MCF 10A (cell line): Measurements from ENCODE around the gene LIN28B. TPM values are rescaled to one million over a fixed set of nuclear protein-coding genes. Genes with fewer than 3 reads are reported as not detected.

Experiments used
- BruUV-seq: library from RNA; stranded (reverse); fragments of 400-500 nt; replicated peaks from 2 replicates; lab custom pipeline; 2021; lab: Mats Ljungman, UMichigan
- CTCF ChIA-PET: fragments of 300-600 bp; sonication (Branson Sonifier 250); formaldehyde crosslinking; extraction: SDS; loops from one replicate; lab custom pipeline; 2021; ENCODE audit warnings: antibody characterized with exemption, inconsistent platforms; lab: Yijun Ruan, JAX
- POLR2A ChIA-PET: fragments of 300-600, 350-650 bp; sonication (Branson Sonifier 250); formaldehyde crosslinking; extraction: SDS; loops from one replicate; lab custom pipeline; 2020; ENCODE audit warnings: antibody characterized with exemption, inconsistent platforms; lab: Yijun Ruan, JAX
- DNase-seq: peaks from one replicate; pipeline ENCODE4 v3.0.0-alpha.2; 2018; ENCODE audit not compliant: unreplicated experiment
- H3K27ac Mint-ChIP-seq: one replicate; pipeline ENCODE4 v1.8.0; 2022; ENCODE audit warnings: mild to moderate bottlenecking, low read depth, mixed read lengths; ENCODE audit not compliant: unreplicated experiment
- H3K27me3 Mint-ChIP-seq: one replicate; pipeline ENCODE4 v1.8.0; 2022; ENCODE audit warnings: mixed read lengths; ENCODE audit not compliant: insufficient read depth, unreplicated experiment
- H3K36me3 Mint-ChIP-seq: one replicate; pipeline ENCODE4 v1.8.0; 2022; ENCODE audit warnings: mild to moderate bottlenecking, moderate library complexity, mixed read lengths; ENCODE audit not compliant: insufficient read depth, unreplicated experiment
- H3K4me1 Mint-ChIP-seq: one replicate; pipeline ENCODE4 v1.8.0; 2022; ENCODE audit warnings: mixed read lengths; ENCODE audit not compliant: insufficient read depth, unreplicated experiment
- H3K4me3 Mint-ChIP-seq: one replicate; pipeline ENCODE4 v1.8.0; 2022; ENCODE audit warnings: mild to moderate bottlenecking, moderate library complexity, mixed read lengths; ENCODE audit not compliant: unreplicated experiment
- H3K9me3 Mint-ChIP-seq: one replicate; pipeline ENCODE4 v1.8.0; 2022; ENCODE audit warnings: mixed read lengths; ENCODE audit not compliant: unreplicated experiment
- intact Hi-C: fragments of 100-400 bp; cut with micrococcal nuclease; formaldehyde crosslinking; loops from 2 replicates; pipeline ENCODE4 v1.14.1; 2022
- total RNA-seq: library from RNA; stranded (reverse); gene quantifications from 2 replicates; pipeline ENCODE4 v1.2.3, GENCODE V29; 2022
- TF ChIP-seq, protein P1 (sequence below): fragments of 200-600 bp; IDR thresholded peaks from one replicate; pipeline ENCODE4 v1.8.0; 2022; ENCODE audit warnings: antibody characterized with exemption, mild to moderate bottlenecking; ENCODE audit not compliant: unreplicated experiment

LIN28B gene
- total RNA-seq, 1 experiment from 2014 or later, result not detected

DNA sequence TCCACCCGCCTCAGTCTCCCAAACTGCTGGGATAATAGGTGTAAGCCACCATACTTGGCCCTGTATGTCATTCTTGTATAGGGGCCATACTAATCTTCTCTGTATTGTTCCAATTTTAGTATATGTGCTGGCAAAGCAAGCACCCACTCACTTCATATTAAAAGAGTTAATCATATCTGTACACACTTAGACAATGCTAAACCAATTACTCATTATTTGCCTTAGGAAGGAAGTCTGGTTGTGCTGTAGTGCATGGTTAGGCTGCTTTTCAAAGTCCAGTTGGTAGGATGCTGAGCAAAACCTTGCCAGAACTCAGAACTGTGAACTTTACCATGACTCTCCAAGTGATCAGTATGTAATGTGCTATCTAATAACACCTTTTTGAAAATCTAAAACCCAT is 88.6 kb downstream of the LIN28B start:
- no peak overlapping the region for H3K27ac Mint-ChIP-seq
- no peaks in the 10 kb centered on the region for H3K36me3 Mint-ChIP-seq
- peaks cover 23% of the 10 kb centered on the region for H3K27me3 Mint-ChIP-seq
- intact Hi-C loops, result no loop called here
- no peaks in the 10 kb centered on the region for H3K9me3 Mint-ChIP-seq
- CTCF ChIA-PET, result interaction anchor here (0.7 to 0.9 kb wide), 2 partner anchors 16 to 128 kb away, joined by 3 to 5 read pairs; no protein-coding TSS in a partner anchor
- no peak overlapping the region for H3K4me3 Mint-ChIP-seq
- no peaks in the 10 kb centered on the region for H3K4me1 Mint-ChIP-seq
- TF ChIP-seq, protein P1, sequence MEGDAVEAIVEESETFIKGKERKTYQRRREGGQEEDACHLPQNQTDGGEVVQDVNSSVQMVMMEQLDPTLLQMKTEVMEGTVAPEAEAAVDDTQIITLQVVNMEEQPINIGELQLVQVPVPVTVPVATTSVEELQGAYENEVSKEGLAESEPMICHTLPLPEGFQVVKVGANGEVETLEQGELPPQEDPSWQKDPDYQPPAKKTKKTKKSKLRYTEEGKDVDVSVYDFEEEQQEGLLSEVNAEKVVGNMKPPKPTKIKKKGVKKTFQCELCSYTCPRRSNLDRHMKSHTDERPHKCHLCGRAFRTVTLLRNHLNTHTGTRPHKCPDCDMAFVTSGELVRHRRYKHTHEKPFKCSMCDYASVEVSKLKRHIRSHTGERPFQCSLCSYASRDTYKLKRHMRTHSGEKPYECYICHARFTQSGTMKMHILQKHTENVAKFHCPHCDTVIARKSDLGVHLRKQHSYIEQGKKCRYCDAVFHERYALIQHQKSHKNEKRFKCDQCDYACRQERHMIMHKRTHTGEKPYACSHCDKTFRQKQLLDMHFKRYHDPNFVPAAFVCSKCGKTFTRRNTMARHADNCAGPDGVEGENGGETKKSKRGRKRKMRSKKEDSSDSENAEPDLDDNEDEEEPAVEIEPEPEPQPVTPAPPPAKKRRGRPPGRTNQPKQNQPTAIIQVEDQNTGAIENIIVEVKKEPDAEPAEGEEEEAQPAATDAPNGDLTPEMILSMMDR, result no peak
- no peak for DNase-seq
- no TSS peak for BruUV-seq
- POLR2A ChIA-PET, result no interaction called here

DNA sequence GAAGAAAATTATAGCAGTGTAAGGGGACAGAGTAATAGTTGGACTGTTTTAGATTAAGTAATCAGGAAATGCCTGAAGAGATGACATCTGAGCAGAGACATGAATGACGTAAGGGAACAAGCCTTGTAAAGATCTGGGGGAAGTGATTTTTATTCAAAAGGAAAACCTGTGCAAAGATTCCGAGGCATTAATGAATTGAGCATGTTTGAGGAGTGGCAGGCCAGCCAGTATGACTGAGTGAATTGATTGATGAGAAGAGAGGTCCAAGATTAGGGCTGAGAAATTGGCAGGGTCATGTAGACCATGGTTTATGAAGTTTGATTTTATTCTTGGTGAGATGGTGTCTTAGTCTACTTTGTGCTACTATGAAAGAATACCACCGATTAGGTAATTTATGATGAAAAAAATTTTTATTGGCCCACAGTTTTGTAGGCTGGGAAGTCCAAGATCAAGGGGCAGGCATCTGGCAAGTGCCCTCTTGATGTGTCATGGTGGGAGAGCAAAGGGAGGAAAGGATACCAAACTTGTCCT is 95.1 kb downstream of the LIN28B start:
- H3K36me3 Mint-ChIP-seq, result no peaks in the 10 kb centered on the region
- POLR2A ChIA-PET, result no interaction called here
- H3K4me1 Mint-ChIP-seq, result peaks cover 6% of the 10 kb centered on the region
- H3K27ac Mint-ChIP-seq, result no peak overlapping the region
- DNase-seq, result peak; percentile 8
- no TSS peak for BruUV-seq
- CTCF ChIA-PET, result no interaction called here
- intact Hi-C loops, result no loop called here
- no peaks in the 10 kb centered on the region for H3K27me3 Mint-ChIP-seq
- TF ChIP-seq, protein P1, result no peak
- H3K9me3 Mint-ChIP-seq, result no peaks in the 10 kb centered on the region
- H3K4me3 Mint-ChIP-seq, result no peak overlapping the region

GRCh38 chr6:105056646-105057045 is 99.7 kb downstream of the LIN28B start:
- H3K36me3 Mint-ChIP-seq, result no peaks in the 10 kb centered on the region
- TF ChIP-seq, protein P1, result no peak
- no peak for DNase-seq
- intact Hi-C loops, result no loop called here
- H3K27me3 Mint-ChIP-seq, result peaks cover 35% of the 10 kb centered on the region
- H3K4me1 Mint-ChIP-seq, result peaks cover 5% of the 10 kb centered on the region
- ChIA-PET CTCF (no interaction called here), POLR2A (no interaction called here)
- no peak overlapping the region for H3K4me3 Mint-ChIP-seq
- BruUV-seq, result no TSS peak
- H3K27ac Mint-ChIP-seq, result no peak overlapping the region
- no peaks in the 10 kb centered on the region for H3K9me3 Mint-ChIP-seq

GRCh38 chr6:105057160-105057559 is 100.3 kb downstream of the LIN28B start:
- intact Hi-C loops, result no loop called here
- TF ChIP-seq, protein P1, result no peak
- peaks cover 40% of the 10 kb centered on the region for H3K27me3 Mint-ChIP-seq
- H3K4me3 Mint-ChIP-seq, result no peak overlapping the region
- POLR2A ChIA-PET, result interaction anchor here (1.2 kb wide), 1 partner anchor 13 kb away, joined by 4 read pairs; no protein-coding TSS in a partner anchor
- CTCF ChIA-PET, result no interaction called here
- no peak overlapping the region for H3K27ac Mint-ChIP-seq
- H3K36me3 Mint-ChIP-seq, result no peaks in the 10 kb centered on the region
- BruUV-seq, result no TSS peak
- H3K4me1 Mint-ChIP-seq, result peaks cover under 1% of the 10 kb centered on the region
- no peaks in the 10 kb centered on the region for H3K9me3 Mint-ChIP-seq
- DNase-seq, result no peak
